Type B pancreatic cell (in vitro differentiated cells): ENCODE results near the gene SNED1. TPM values are rescaled to one million over a fixed set of nuclear protein-coding genes. Genes with fewer than 3 reads are reported as not detected.

ENCODE experiments used
- DNase-seq: peaks from one replicate; pipeline ENCODE4 v3.0.0; 2021; ENCODE audit warnings: mixed read lengths; ENCODE audit not compliant: unreplicated experiment; ENCODE audit errors: extremely low spot score
- H3K27ac Mint-ChIP-seq: 2 replicates; pipeline ENCODE4 v1.8.0; 2021; ENCODE audit warnings: mild to moderate bottlenecking, mixed read lengths
- H3K27me3 Mint-ChIP-seq: 2 replicates; pipeline ENCODE4 v1.8.0; 2021; ENCODE audit warnings: mixed read lengths
- H3K36me3 Mint-ChIP-seq: 2 replicates; pipeline ENCODE4 v1.8.0; 2021; ENCODE audit warnings: mixed read lengths
- H3K4me1 Mint-ChIP-seq: one replicate; pipeline ENCODE4 v1.8.0; 2021; ENCODE audit warnings: mixed read lengths; ENCODE audit not compliant: unreplicated experiment
- H3K4me3 Mint-ChIP-seq: 2 replicates; pipeline ENCODE4 v1.8.0; 2021; ENCODE audit warnings: mild to moderate bottlenecking, mixed read lengths
- H3K9me3 Mint-ChIP-seq: 2 replicates; pipeline ENCODE4 v1.8.0; 2021; ENCODE audit warnings: mixed read lengths
- CTCF ChIP-seq: fragments of 200-600 bp; sonication (generic); conservative IDR thresholded peaks from 2 replicates; pipeline ENCODE4 v1.5.0; 2021; ENCODE audit warnings: antibody characterized with exemption, mild to moderate bottlenecking
- total RNA-seq: library from RNA; stranded (reverse); gene quantifications from 2 replicates; pipeline ENCODE4 v1.2.1, GENCODE V29; 2021; ENCODE audit warnings: low replicate concordance

SNED1 gene
- total RNA-seq, 1 donor from 2014 or later = 140 TPM

GRCh38 chr2:240952496-240953246, 45.7 kb upstream of the SNED1 start:
- H3K4me1 Mint-ChIP-seq = peaks cover 16% of the 10 kb centered on the region
- peaks cover 5% of the 10 kb centered on the region for H3K27me3 Mint-ChIP-seq
- no peak overlapping the region for H3K27ac Mint-ChIP-seq
- H3K4me3 Mint-ChIP-seq = no peak overlapping the region
- TF ChIP-seq CTCF = no peak
- H3K36me3 Mint-ChIP-seq = no peaks in the 10 kb centered on the region
- peak; percentile 36 for DNase-seq
- H3K9me3 Mint-ChIP-seq = no peaks in the 10 kb centered on the region

- TF ChIP-seq CTCF = no peak
- Mint-ChIP-seq H3K27ac (peak overlapping the region; percentile 51), H3K4me1 (peaks cover 16% of the 10 kb centered on the region), H3K36me3 (no peaks in the 10 kb centered on the region), H3K9me3 (no peaks in the 10 kb centered on the region), H3K4me3 (no peak overlapping the region), H3K27me3 (peaks cover 5% of the 10 kb centered on the region)
- peak; percentile 58 for DNase-seq
These were observed 44.7 kb upstream of the SNED1 start for GRCh38 chr2:240953426-240954410.

GRCh38 chr2:240954436-240955305, 43.7 kb upstream of the SNED1 start:
- no peak for TF ChIP-seq CTCF
- DNase-seq = peak; percentile 49
- peaks cover 5% of the 10 kb centered on the region for H3K27me3 Mint-ChIP-seq
- H3K9me3 Mint-ChIP-seq = no peaks in the 10 kb centered on the region
- peaks cover 16% of the 10 kb centered on the region for H3K4me1 Mint-ChIP-seq
- peak overlapping the region; percentile 51 for H3K27ac Mint-ChIP-seq
- no peaks in the 10 kb centered on the region for H3K36me3 Mint-ChIP-seq
- no peak overlapping the region for H3K4me3 Mint-ChIP-seq

GRCh38 chr2:240955306-240956170, 42.9 kb upstream of the SNED1 start:
- Mint-ChIP-seq H3K4me1 (peaks cover 16% of the 10 kb centered on the region), H3K27me3 (peaks cover 5% of the 10 kb centered on the region), H3K36me3 (no peaks in the 10 kb centered on the region), H3K9me3 (no peaks in the 10 kb centered on the region), H3K27ac (no peak overlapping the region), H3K4me3 (no peak overlapping the region)
- TF ChIP-seq CTCF = no peak
- DNase-seq = peak; percentile 64
